ENCODE results near the gene FOSL1.

GRCh38 chr11:65917077-65917433 lies 16.9 kb upstream of the FOSL1 start:
- no peak for TF ChIP-seq CTCF (IDR thresholded peaks at IDR 0.05 in 8 of 11, conservative IDR thresholded peaks at IDR 0.05 in 3 of 11)
- no peak for TF ChIP-seq POLR2AphosphoS5 (IDR thresholded peaks at IDR 0.05)
- no peak for TF ChIP-seq POLR2A (IDR thresholded peaks at IDR 0.05)

Data from spleen (tissue), 7 donors.